H1 (cell line): Measurements from ENCODE around the gene LOXL1.

Experiments
- ASH2L ChIP-seq: fragments of 200-600, 300-600 bp; sonication (generic); IDR thresholded peaks from one replicate; pipeline ENCODE4 v1.7.1; 2017; ENCODE audit warnings: low read length
- CHD2 ChIP-seq: IDR thresholded peaks from 2 replicates; pipeline ENCODE4 v1.6.1; 2012; ENCODE audit warnings: low read length, improper control_type of control experiment
- CTCF ChIP-seq, 3 experiments: IDR thresholded peaks; 1 replicate in 2 of 3; 2 replicates in 1 of 3; pipeline versions ENCODE4 v1.5.1 to v1.6.1; 2011; ENCODE audit warnings: low read length in 3 of 3, mild to moderate bottlenecking in 3 of 3, inconsistent platforms in 2 of 3, low read depth in 1 of 3, moderate library complexity in 1 of 3; ENCODE audit not compliant: insufficient read depth in 1 of 3; ENCODE audit errors: control extremely low read depth in 1 of 3
- EP300 ChIP-seq, 2 experiments: IDR thresholded peaks; 1 replicate in 1 of 2; 2 replicates in 1 of 2; pipeline ENCODE4 v1.6.1; 2011 to 2012; ENCODE audit warnings: low read depth in 2 of 2, low read length in 2 of 2, mild to moderate bottlenecking in 2 of 2, borderline replicate concordance in 1 of 2, inconsistent platforms in 1 of 2, moderate library complexity in 1 of 2
- EZH2 ChIP-seq: fragments of 200-600 bp; sonication (generic); IDR thresholded peaks from 2 replicates; pipeline ENCODE4 v1.7.1; 2012; ENCODE audit warnings: low read depth, mild to moderate bottlenecking, moderate library complexity, low read length, inconsistent platforms; ENCODE audit not compliant: severe bottlenecking
- MAFK ChIP-seq: IDR thresholded peaks from 2 replicates; pipeline ENCODE4 v1.6.1; 2012; ENCODE audit warnings: low read depth, mild to moderate bottlenecking, improper control_type of control experiment, low read length
- POLR2A ChIP-seq, 2 experiments: IDR thresholded peaks; 1 replicate in 1 of 2; 2 replicates in 1 of 2; pipeline ENCODE4 v1.6.1; 2011; ENCODE audit warnings: low read depth in 2 of 2, low read length in 2 of 2, mild to moderate bottlenecking in 2 of 2; ENCODE audit errors: control extremely low read depth in 1 of 2
- SP2 ChIP-seq: IDR thresholded peaks from 2 replicates; pipeline ENCODE4 v1.6.1; 2012; ENCODE audit warnings: mild to moderate bottlenecking, low read length, inconsistent platforms
- TAF1 ChIP-seq: IDR thresholded peaks from 2 replicates; pipeline ENCODE4 v1.6.1; 2011; ENCODE audit warnings: mild to moderate bottlenecking, low read depth, low read length
- YY1 ChIP-seq: IDR thresholded peaks from 2 replicates; pipeline ENCODE4 v1.6.1; 2011; ENCODE audit warnings: low read depth, mild to moderate bottlenecking, low read length
- TF ChIP-seq, protein P1 (sequence below): IDR thresholded peaks from 2 replicates; pipeline ENCODE4 v1.6.1; 2011; ENCODE audit warnings: low read length, improper control_type of control experiment

DNA sequence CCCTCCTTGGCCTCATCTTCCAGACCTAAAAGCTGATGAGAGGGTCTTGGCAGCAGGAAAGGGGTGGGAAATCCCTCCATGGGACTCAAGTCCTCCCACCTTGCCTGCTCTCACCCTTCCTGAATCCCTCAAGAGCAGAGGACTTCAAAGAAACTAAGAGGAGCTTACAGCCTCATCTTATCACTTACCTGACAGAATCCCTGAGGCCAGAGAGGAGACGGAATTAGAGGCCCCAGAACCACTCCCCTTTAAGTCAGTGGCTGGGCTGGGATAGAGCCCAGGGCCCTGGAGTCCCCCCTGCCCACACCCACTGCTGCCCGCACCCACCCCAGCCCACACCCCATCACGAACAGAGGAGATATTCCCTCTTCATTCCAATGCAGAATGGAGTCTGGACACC is 15.2 kb downstream of the LOXL1 start:
- no peak for TF ChIP-seq CTCF (IDR thresholded peaks at IDR 0.05; ENCODE audit: control extremely low read depth in 1 of 3, insufficient read depth in 1 of 3, low read depth in 1 of 3, low read length in 3 of 3)
- no peak for TF ChIP-seq EZH2
- no peak for TF ChIP-seq POLR2A (IDR thresholded peaks at IDR 0.05; ENCODE audit: control extremely low read depth in 1 of 2, low read depth in 2 of 2, low read length in 2 of 2)
- TF ChIP-seq ASH2L = no peak
- TF ChIP-seq MAFK = no peak
- TF ChIP-seq, protein P1, sequence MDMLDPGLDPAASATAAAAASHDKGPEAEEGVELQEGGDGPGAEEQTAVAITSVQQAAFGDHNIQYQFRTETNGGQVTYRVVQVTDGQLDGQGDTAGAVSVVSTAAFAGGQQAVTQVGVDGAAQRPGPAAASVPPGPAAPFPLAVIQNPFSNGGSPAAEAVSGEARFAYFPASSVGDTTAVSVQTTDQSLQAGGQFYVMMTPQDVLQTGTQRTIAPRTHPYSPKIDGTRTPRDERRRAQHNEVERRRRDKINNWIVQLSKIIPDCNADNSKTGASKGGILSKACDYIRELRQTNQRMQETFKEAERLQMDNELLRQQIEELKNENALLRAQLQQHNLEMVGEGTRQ = no peak
- no peak for TF ChIP-seq CHD2
- no peak for TF ChIP-seq EP300 (IDR thresholded peaks at IDR 0.05; ENCODE audit: borderline replicate concordance in 1 of 2, low read depth in 2 of 2, low read length in 2 of 2)
- TF ChIP-seq TAF1 = no peak
- TF ChIP-seq SP2 = no peak
- no peak for TF ChIP-seq YY1
